GM19099 (cell line): ENCODE data around the gene EIF3F.

Experiments used
- POLR2A ChIP-seq: IDR thresholded peaks from 3 replicates; pipeline ENCODE4 v1.6.1; 2011; ENCODE audit warnings: low read depth; ENCODE audit not compliant: insufficient read length; ENCODE audit errors: extremely low read depth

EIF3F gene

GRCh38 chr11:8013833-8014232 lies 26.7 kb downstream of the EIF3F start:
- TF ChIP-seq POLR2A, result no peak

GRCh38 chr11:8015753-8016239 lies 28.7 kb downstream of the EIF3F start:
- TF ChIP-seq POLR2A, result no peak

GRCh38 chr11:8016440-8016839 lies 29.3 kb downstream of the EIF3F start:
- TF ChIP-seq POLR2A, result no peak

GRCh38 chr11:8017071-8017470 lies 29.9 kb downstream of the EIF3F start:
- TF ChIP-seq POLR2A, result no peak

- no peak for TF ChIP-seq POLR2A
These were observed 30.9 kb downstream of the EIF3F start for GRCh38 chr11:8017894-8018483.

GRCh38 chr11:8018484-8019313 lies 31.6 kb downstream of the EIF3F start:
- TF ChIP-seq POLR2A, result no peak

- TF ChIP-seq POLR2A, result no peak
These were observed 32.4 kb downstream of the EIF3F start for GRCh38 chr11:8019314-8020243.

- no peak for TF ChIP-seq POLR2A
These were observed 33.1 kb downstream of the EIF3F start for GRCh38 chr11:8020244-8020597.

GRCh38 chr11:8021920-8022319 lies 34.8 kb downstream of the EIF3F start:
- no peak for TF ChIP-seq POLR2A

GRCh38 chr11:8022876-8023275 lies 35.7 kb downstream of the EIF3F start:
- no peak for TF ChIP-seq POLR2A

GRCh38 chr11:8023831-8024555 lies 36.9 kb downstream of the EIF3F start:
- TF ChIP-seq POLR2A, result no peak

GRCh38 chr11:8025123-8025522 lies 38.0 kb downstream of the EIF3F start:
- TF ChIP-seq POLR2A, result no peak

- TF ChIP-seq POLR2A, result no peak
These were observed 38.7 kb downstream of the EIF3F start for GRCh38 chr11:8025816-8026215.

GRCh38 chr11:8026982-8027381 lies 39.8 kb downstream of the EIF3F start:
- no peak for TF ChIP-seq POLR2A

- TF ChIP-seq POLR2A, result no peak
These were observed 41.6 kb downstream of the EIF3F start for GRCh38 chr11:8028766-8029165.

- TF ChIP-seq POLR2A, result no peak
These were observed 43.5 kb downstream of the EIF3F start for GRCh38 chr11:8030526-8031247.
